Testis (tissue), 2 donors: ENCODE results near the gene SNX30.

Experiments
- CTCF ChIP-seq, 3 experiments: fragments of 450-650 bp in 2 of 3; fragments of 200-600 bp in 1 of 3; sonication (generic) in 1 of 3; IDR thresholded peaks; one replicate each; pipeline ENCODE4 v1.5.1; 2016 to 2019; ENCODE audit warnings: antibody characterized with exemption in 3 of 3, mild to moderate bottlenecking in 2 of 3, moderate library complexity in 1 of 3
- POLR2A ChIP-seq: fragments of 450-650 bp; IDR thresholded peaks from one replicate; pipeline ENCODE4 v1.6.1; 2017; ENCODE audit warnings: antibody characterized with exemption, mild to moderate bottlenecking, moderate library complexity

GRCh38 chr9:112823257-112823656 lies 72.7 kb downstream of the SNX30 start:
- TF ChIP-seq POLR2A (no peak), CTCF (IDR thresholded peaks at IDR 0.05) (no peak)
